HepG2 (cell line): Measurements from ENCODE around the gene STAT6. TPM values are rescaled to one million over a fixed set of nuclear protein-coding genes. Genes with fewer than 3 reads are reported as not detected.

ENCODE experiments used
- CERS6 ChIP-seq: sonication (generic); formaldehyde crosslinking; IDR thresholded peaks from 2 replicates; pipeline ENCODE4 v1.5.0; 2020; ENCODE audit warnings: missing genetic modification reagents
- E2F2 ChIP-seq: sonication (generic); formaldehyde crosslinking; IDR thresholded peaks from 2 replicates; pipeline ENCODE4 v1.4.0; 2020; ENCODE audit warnings: missing genetic modification reagents, borderline replicate concordance
- EZH2 ChIP-seq: conservative IDR thresholded peaks from 2 replicates; pipeline ENCODE4 v1.6.1; 2012; ENCODE audit warnings: mild to moderate bottlenecking, low read depth, low read length, moderate library complexity
- GZF1 ChIP-seq: sonication (generic); formaldehyde crosslinking; IDR thresholded peaks from 2 replicates; pipeline ENCODE4 v1.5.1; 2020; ENCODE audit warnings: mild to moderate bottlenecking, missing genetic modification reagents
- KDM6A ChIP-seq: IDR thresholded peaks from 2 replicates; pipeline ENCODE4 v1.6.1; 2016; ENCODE audit warnings: low read depth
- MAFF ChIP-seq: IDR thresholded peaks from 2 replicates; pipeline ENCODE4 v1.6.1; 2011; ENCODE audit warnings: low read depth, low read length, improper control_type of control experiment
- NONO ChIP-seq, 2 experiments: fragments of 450-650 bp in 1 of 2; sonication (generic) in 1 of 2; formaldehyde crosslinking in 1 of 2; IDR thresholded peaks in 1 of 2; conservative IDR thresholded peaks in 1 of 2; 2 replicates each; pipeline versions ENCODE4 v1.6.1 to v1.8.0; 2017 to 2022; ENCODE audit warnings: mild to moderate bottlenecking in 1 of 2, missing genetic modification reagents in 1 of 2, moderate library complexity in 1 of 2
- POLR2G ChIP-seq: fragments of 200-400 bp; formaldehyde crosslinking; IDR thresholded peaks from 2 replicates; pipeline ENCODE4 v1.6.1; 2018; ENCODE audit warnings: mild to moderate bottlenecking, low read depth, low read length, moderate library complexity
- SOX5 ChIP-seq: IDR thresholded peaks from 2 replicates; pipeline ENCODE4 v1.6.1; 2016; ENCODE audit warnings: borderline replicate concordance
- TBX3 ChIP-seq: fragments of 450-650 bp; IDR thresholded peaks from 2 replicates; pipeline ENCODE4 v1.6.1; 2017; ENCODE audit warnings: antibody characterized with exemption, mild to moderate bottlenecking, inconsistent platforms, borderline replicate concordance
- THRA ChIP-seq: sonication (generic); formaldehyde crosslinking; IDR thresholded peaks from 2 replicates; pipeline ENCODE4 v1.4.0; 2020; ENCODE audit warnings: missing genetic modification reagents, borderline replicate concordance
- ZBTB38 ChIP-seq: sonication (generic); formaldehyde crosslinking; IDR thresholded peaks from 2 replicates; pipeline ENCODE4 v1.5.1; 2020; ENCODE audit warnings: mild to moderate bottlenecking, missing genetic modification reagents
- ZBTB7A ChIP-seq: sonication (generic); formaldehyde crosslinking; IDR thresholded peaks from 2 replicates; pipeline ENCODE4 v1.8.0; 2022; ENCODE audit warnings: mild to moderate bottlenecking, missing genetic modification reagents
- ZFY ChIP-seq: sonication (generic); formaldehyde crosslinking; IDR thresholded peaks from 2 replicates; pipeline ENCODE4 v1.4.0; 2020; ENCODE audit warnings: missing genetic modification reagents
- ZKSCAN5 ChIP-seq: sonication (generic); formaldehyde crosslinking; IDR thresholded peaks from 2 replicates; pipeline ENCODE4 v1.5.1; 2020; ENCODE audit warnings: mild to moderate bottlenecking, missing genetic modification reagents
- ZNF350 ChIP-seq: sonication (generic); formaldehyde crosslinking; IDR thresholded peaks from 2 replicates; pipeline ENCODE4 v1.4.0; 2020; ENCODE audit warnings: mild to moderate bottlenecking, low read depth, missing genetic modification reagents, borderline replicate concordance
- ZNF362 ChIP-seq: sonication (generic); formaldehyde crosslinking; IDR thresholded peaks from 2 replicates; pipeline ENCODE4 v1.4.0; 2020; ENCODE audit warnings: missing genetic modification reagents, mild to moderate bottlenecking, borderline replicate concordance
- ZNF383 ChIP-seq: sonication (generic); formaldehyde crosslinking; IDR thresholded peaks from 2 replicates; pipeline ENCODE4 v1.4.0; 2020; ENCODE audit warnings: missing genetic modification reagents, mild to moderate bottlenecking, borderline replicate concordance
- ZNF570 ChIP-seq: sonication (generic); formaldehyde crosslinking; IDR thresholded peaks from 2 replicates; pipeline ENCODE4 v1.4.0; 2020; ENCODE audit warnings: mild to moderate bottlenecking, missing genetic modification reagents, borderline replicate concordance
- ZNF580 ChIP-seq: IDR thresholded peaks from 2 replicates; pipeline ENCODE4 v1.6.1; 2016; ENCODE audit warnings: low read depth, borderline replicate concordance
- ZNF615 ChIP-seq: sonication (generic); formaldehyde crosslinking; IDR thresholded peaks from 2 replicates; pipeline ENCODE4 v1.5.0; 2020; ENCODE audit warnings: mild to moderate bottlenecking, missing genetic modification reagents, borderline replicate concordance
- ZNF644 ChIP-seq: IDR thresholded peaks from 2 replicates; pipeline ENCODE4 v1.6.1; 2016; ENCODE audit warnings: low read depth
- ZNF75D ChIP-seq: sonication (generic); formaldehyde crosslinking; IDR thresholded peaks from 2 replicates; pipeline ENCODE4 v1.8.1; 2023; ENCODE audit warnings: missing genetic modification reagents, mild to moderate bottlenecking, borderline replicate concordance
- ZNF891 ChIP-seq: sonication (generic); formaldehyde crosslinking; IDR thresholded peaks from 2 replicates; pipeline ENCODE4 v1.5.0; 2020; ENCODE audit warnings: mild to moderate bottlenecking, missing genetic modification reagents
- ZSCAN20 ChIP-seq: sonication (generic); formaldehyde crosslinking; IDR thresholded peaks from 2 replicates; pipeline ENCODE4 v1.4.0; 2020; ENCODE audit warnings: missing genetic modification reagents, mild to moderate bottlenecking, borderline replicate concordance
- polyA plus RNA-seq, 8 experiments: library from polyadenylated mRNA; depleted of rRNA in 3 of 8; stranded (reverse) in 7 of 8; unstranded in 1 of 8; fragments of >200 nt; fragmentation: Illumina TruSeq in 4 of 8; extraction: Trizol in 4 of 8; gene quantifications; 2 replicates each; pipeline versions ENCODE4 v1.2.1 to v1.2.3, GENCODE V29; 2011 to 2016; ENCODE audit warnings: low read depth in 4 of 8, missing spikeins in 1 of 8, mixed read lengths in 1 of 8; ENCODE audit not compliant: insufficient read depth in 1 of 8
- total RNA-seq, 5 experiments: library from RNA; depleted of rRNA; stranded (reverse); fragments of >200 nt; fragmentation: Illumina TruSeq; extraction: Trizol; gene quantifications; 2 replicates each; pipeline ENCODE4 v1.2.3, GENCODE V29; 2016; ENCODE audit warnings: low read depth in 1 of 5

STAT6 gene
- total and polyA plus RNA-seq, 2 of the 13 experiments (the other 11 are each of a cell fraction or from before 2014, with no cell fraction given): 28.0 to 62.2 TPM

GRCh38 chr12:57111031-57111734 is at the start of gene STAT6 (continued):
- TF ChIP-seq THRA: no peak
- no peak; the same call in 1 of the 2 replicates for TF ChIP-seq ZNF362 (CRISPR knock-in tag)
- no peak for TF ChIP-seq SOX5 (CRISPR knock-in tag)
- no peak for TF ChIP-seq EZH2
- no peak for TF ChIP-seq TBX3
- TF ChIP-seq ZNF644 (CRISPR knock-in tag): no peak
- peak; percentile 38; the same call in 1 of the 2 replicates for TF ChIP-seq ZNF580 (CRISPR knock-in tag)
- no peak for TF ChIP-seq GZF1 (CRISPR knock-in tag)
- no peak for TF ChIP-seq CERS6 (CRISPR knock-in tag)
- no peak for TF ChIP-seq ZBTB7A (CRISPR knock-in tag)
- TF ChIP-seq ZNF383 (CRISPR knock-in tag): no peak
- TF ChIP-seq ZNF615: no peak
- TF ChIP-seq ZNF75D: no peak
- peak; percentile 56 for TF ChIP-seq POLR2G
- no peak for TF ChIP-seq MAFF
- no peak; the same call in 1 of the 2 replicates for TF ChIP-seq ZNF350
- TF ChIP-seq NONO (IDR thresholded peaks at IDR 0.05): no peak
- peak; percentile 69; the same call in 1 of the 2 replicates for TF ChIP-seq NONO (CRISPR knock-in tag; conservative IDR thresholded peaks at IDR 0.05)
- no peak for TF ChIP-seq ZBTB38 (CRISPR knock-in tag)
- no peak for TF ChIP-seq ZKSCAN5 (CRISPR knock-in tag)
- no peak for TF ChIP-seq ZNF570 (CRISPR knock-in tag)
- TF ChIP-seq ZNF891: 0 out of 2 replicates have a peak, but pooled peaks have one; percentile 16
- TF ChIP-seq E2F2 (CRISPR knock-in tag): no peak
- TF ChIP-seq ZSCAN20 (CRISPR knock-in tag): no peak
- TF ChIP-seq KDM6A (CRISPR knock-in tag): 0 out of 2 replicates have a peak, but pooled peaks have one; percentile 15
- peak; percentile 0; the same call in 1 of the 2 replicates for TF ChIP-seq ZFY (CRISPR knock-in tag)
